ENCODE results near the gene WDR93. TPM values are rescaled to one million over a fixed set of nuclear protein-coding genes. Genes with fewer than 3 reads are reported as not detected.
"Not testable (repeated sequence)": the region's sequence is repeated elsewhere in the genome, so short reads cannot be mapped to it uniquely, and the experiment has no call there.

WDR93 gene
- total RNA-seq, 1 donor from 2014 or later: 1.2 TPM

DNA sequence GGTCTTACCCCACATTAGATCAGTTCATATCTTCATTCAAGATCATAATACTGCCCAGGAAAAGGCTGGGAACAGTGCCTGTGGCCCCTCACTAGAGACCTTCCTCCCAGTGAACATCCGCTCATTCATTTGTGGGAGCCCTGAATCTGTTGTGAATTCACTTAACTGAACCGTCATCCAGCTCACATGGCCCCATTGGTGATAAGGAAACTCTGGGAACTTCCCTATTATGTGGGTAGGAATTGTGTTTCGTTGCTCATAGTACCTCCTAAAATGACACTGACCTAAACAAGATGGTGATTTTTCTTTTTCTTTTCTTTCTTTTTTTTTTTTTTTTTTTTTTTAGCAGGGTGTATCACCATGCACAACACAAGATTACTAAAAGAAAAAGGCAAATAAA lies 78.8 kb downstream of the WDR93 start:
- DNase-seq (ENCODE audit: low read depth): no peak

- DNase-seq (ENCODE audit: low read depth): no peak
Observed at GRCh38 chr15:89770041-89770440, 79.4 kb downstream of the WDR93 start.

DNA sequence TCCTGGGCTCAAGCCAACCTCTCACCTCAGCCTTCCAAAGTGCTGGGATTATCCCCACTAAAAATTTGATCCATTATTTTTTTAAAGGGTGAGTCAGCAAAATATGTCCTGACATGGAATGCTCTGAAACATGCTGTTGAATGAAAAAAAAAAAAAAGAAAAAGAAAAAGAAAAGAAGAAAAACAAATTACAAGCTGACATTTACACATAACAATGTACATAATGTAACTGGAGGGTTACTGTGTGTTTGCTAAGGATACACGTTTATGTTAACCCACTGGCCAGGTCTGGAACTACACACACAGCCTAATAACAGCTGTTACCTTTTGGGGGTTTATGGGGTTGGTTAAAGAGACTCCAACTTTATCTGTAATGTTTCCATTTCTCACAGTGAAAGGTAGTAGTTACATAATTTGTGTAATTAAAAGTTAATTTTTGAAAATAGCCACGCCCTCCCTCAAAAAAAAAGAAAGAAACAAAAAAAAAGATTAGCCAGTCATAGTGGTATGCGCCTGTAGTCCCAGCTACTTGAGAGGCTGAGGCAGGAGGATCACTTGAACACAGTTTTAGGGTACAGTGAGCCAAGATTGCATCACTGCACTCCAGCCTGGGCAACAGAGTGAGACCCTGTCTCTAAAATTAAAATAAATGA lies 82.4 kb downstream of the WDR93 start:
- DNase-seq (ENCODE audit: low read depth): no peak

GRCh38 chr15:89774492-89774891 lies 83.9 kb downstream of the WDR93 start:
- DNase-seq (ENCODE audit: low read depth): no peak

DNA sequence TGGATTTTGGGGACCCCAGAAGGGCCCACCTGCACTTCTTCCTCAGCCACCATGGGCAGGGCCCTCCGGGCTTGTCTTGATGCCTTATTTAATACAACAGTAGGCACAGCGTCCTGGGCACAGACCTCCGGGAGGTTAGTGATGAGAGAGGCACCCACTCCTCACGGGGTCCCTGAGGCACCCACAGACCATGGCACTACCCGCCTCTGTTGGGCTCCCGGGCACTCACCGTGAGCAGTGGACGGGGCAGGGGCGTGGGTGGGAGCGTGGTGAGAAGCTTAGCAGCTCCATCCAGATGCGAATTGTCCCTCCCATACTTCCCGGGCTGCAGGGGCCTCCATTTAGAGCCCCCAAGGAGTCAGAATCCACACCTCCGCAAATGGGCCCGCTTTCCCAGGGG lies 85.2 kb downstream of the WDR93 start:
- no peak for DNase-seq (ENCODE audit: low read depth)

GRCh38 chr15:89776274-89777072 lies 85.9 kb downstream of the WDR93 start, which contains the start of gene MESP2:
TSS of gene MESP2 (plus strand) at chr15:89776332. CDS start at chr15:89776358, 26 bp downstream.
- DNase-seq (ENCODE audit: low read depth): peak; percentile 37

GRCh38 chr15:89777073-89777751 lies 86.6 kb downstream of the WDR93 start:
- DNase-seq (ENCODE audit: low read depth): no peak

DNA sequence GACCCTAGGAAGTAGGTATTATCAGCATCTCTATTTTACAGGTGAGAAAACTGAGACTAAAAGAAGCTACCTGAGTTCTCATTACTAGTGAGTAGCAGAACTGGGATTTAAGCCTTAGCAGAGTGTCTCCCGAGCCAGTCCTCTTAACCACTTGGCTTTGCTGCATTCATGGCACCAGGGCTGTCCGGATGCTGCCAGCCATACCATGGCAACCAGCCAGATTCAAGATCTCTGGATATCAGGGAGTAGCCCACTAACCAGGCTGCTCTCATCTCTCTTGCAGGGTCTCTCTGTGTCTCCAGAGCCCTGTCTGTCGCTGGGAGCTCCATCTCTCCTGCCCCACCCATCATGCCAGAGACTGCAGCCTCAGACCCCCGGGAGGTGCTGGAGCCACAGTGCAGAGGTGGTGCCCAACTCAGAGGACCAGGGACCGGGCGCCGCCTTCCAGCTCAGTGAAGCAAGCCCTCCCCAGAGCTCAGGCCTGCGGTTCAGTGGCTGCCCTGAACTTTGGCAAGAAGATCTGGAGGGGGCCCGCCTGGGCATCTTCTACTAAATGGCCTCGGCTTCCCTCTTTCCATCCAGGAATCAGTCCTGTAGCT lies 87.3 kb downstream of the WDR93 start:
- DNase-seq (ENCODE audit: low read depth): no peak

DNA sequence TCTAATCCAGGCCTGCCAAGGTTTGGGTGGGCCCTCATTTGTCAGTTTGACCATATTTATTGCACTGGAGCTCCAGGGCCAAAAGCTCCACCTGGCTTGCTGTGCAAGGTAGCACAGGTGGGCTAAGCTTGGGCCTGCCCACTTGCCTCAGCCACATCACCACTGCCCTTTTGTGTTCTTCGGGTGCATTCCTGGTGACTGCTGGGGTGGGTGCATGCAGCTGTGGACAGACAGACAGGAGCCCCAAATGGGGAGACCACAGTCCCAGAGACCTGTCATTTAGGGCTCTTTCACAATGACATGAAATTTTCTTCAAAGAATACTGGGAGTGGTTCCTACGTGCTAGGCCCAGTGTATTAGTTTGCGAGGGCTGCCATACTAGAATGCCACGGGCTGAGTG lies 88.2 kb downstream of the WDR93 start:
- no peak for DNase-seq (ENCODE audit: low read depth)

DNA sequence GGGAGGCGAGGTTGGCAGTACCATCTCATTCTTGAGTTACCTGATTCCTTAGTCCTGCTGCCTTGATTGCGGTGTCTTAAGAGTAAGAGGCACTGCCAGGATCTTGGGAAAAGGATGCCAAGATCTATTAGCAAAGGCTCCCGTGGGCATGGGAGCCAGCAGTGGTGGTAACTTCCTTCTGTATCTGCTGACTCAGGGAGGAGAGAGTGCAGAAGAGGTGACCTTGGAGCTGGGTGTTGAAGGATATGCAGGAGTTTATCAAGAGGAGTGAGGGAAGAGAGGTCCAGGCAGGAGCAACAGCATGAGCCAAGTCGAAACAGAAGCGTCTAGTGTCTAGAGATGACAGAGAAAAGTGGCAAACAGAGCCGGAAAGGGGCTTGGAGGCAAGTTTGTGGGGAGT lies 90.0 kb downstream of the WDR93 start:
- no peak for DNase-seq (ENCODE audit: low read depth)

- no peak for DNase-seq (ENCODE audit: low read depth)
Observed at GRCh38 chr15:89781055-89781454, 90.4 kb downstream of the WDR93 start.

- DNase-seq (ENCODE audit: low read depth): peak; percentile 59
Observed at GRCh38 chr15:89781891-89782618, 91.4 kb downstream of the WDR93 start.

DNA sequence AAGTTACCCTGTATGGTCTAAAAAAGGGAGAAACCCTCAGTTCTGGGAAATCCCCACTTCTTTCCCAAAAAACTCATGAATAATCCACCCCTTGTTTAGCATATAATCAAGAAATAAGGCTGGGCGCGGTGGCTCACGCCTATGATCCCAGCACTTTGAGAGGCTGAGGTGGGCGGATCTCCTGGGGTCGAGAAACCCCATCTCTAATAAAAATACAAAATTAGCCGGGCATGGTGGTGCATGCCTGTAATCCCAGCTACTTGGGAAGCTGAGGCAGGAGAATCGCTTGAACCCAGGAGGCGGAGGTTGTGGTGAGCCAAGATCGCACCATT lies 92.0 kb downstream of the WDR93 start:
- not testable (repeated sequence) for DNase-seq (ENCODE audit: low read depth)

- DNase-seq (ENCODE audit: low read depth): no peak
Observed at GRCh38 chr15:89783111-89783860, 92.7 kb downstream of the WDR93 start.

DNA sequence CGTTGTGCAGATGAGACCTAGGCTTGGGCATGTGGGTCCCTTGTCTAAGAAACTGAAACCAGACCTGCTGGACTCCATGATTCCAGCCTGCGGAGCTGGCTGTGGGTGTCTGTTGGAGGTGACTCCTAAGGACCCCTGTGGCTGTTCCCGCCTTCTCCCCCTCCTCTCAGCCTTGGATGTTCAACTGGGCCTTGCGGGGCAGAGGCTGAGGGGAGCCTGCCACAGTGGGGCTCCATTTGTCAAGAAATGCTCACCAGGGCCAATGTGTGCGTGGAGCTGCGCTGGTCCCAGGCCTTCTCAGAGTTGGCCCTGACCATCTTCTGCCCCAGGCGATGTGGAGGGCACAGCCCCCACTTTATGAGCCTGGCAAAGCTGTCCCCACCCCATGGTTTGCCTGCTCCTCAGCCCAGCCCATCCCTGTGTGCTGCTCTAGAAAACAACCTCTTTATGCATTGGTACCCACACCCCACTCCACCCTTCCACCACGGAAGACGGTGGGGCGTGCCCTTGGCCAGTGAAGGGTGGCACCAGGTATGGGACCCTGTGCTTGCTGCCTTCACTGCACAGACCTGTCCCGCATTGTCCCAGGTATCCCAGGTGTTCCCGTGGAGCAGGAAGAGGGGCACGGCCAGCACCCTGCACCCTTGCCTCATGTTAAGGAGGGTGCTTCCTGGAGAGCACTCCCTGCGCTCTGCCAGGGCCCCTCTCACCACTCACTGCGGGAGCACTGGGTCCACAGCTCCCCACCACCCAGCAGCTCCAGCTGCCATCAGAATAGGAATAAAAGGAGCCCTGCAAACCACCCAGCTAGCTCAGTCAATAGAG lies 93.5 kb downstream of the WDR93 start:
- no peak for DNase-seq (ENCODE audit: low read depth)

DNA sequence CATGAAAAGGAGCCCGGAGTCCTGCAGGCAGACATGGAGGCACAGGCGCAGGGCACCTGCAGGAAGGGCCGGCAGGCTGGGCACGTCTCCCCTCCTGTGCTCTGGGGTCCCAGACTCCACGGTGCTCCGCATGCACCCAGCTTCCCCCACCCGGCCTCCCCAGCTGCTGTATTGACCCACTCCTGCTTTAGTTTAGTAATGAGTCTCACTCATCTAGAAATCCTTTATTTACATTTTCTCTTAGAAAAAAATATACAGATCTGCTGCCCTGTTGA lies 94.0 kb downstream of the WDR93 start:
- no peak for DNase-seq (ENCODE audit: low read depth)

GRCh38 chr15:89785064-89785773 lies 94.6 kb downstream of the WDR93 start:
- no peak for DNase-seq (ENCODE audit: low read depth)

DNA sequence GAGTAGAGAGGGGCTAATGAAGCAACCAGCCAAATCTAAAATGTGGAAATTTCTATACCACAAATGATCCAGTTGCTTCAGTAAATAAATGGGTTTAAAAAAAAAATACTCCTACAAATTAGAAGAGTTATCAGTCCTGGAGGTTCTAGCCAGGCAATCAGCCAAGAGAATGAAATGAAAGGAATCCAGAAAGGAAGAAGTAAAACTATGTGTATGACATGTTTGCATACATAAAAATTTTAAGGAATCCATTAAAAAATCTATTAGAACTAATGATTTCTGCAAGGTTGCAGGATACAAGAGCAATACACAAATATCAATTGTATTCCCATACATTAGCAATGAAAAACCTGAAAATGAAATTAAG lies 95.1 kb downstream of the WDR93 start:
- DNase-seq (ENCODE audit: low read depth): no peak

GRCh38 chr15:89787944-89788343 lies 97.3 kb downstream of the WDR93 start:
- no peak for DNase-seq (ENCODE audit: low read depth)

- not testable (repeated sequence) for DNase-seq (ENCODE audit: low read depth)
Observed at GRCh38 chr15:89788585-89788984, 98.0 kb downstream of the WDR93 start.

All from renal cortical epithelial cell (primary cell).